Measurements from ENCODE around the gene CDKL5. TPM values are rescaled to one million over a fixed set of nuclear protein-coding genes. Genes with fewer than 3 reads are reported as not detected.

CDKL5 gene
- total and polyA plus RNA-seq, 8 donors: 10.6 to 37.6 (median 12.8) TPM

DNA sequence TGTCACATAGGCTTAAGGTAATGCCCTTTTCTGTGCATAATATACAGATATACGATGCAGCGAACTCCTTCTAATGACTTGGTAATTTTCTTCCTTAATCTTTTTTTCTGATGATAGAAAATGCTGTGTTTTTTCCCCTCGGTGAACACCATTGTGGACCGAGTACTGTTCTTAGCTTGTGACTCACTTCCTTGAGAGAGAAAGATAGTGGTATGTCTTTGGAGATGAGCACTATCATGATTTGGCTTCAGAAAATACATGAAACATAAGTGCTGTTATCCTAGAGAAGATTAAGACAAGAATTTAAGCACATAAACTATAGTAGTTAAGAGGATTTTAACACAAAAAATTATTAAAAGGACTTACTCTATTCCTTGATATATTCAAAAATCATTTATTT lies 182.6 kb downstream of the CDKL5 start:
- Histone ChIP-seq H3K27me3 (no peaks in the 10 kb centered on the region), H3K9me3 (no peaks in the 10 kb centered on the region), H3K4me1 (no peaks in the 10 kb centered on the region), H3K36me3 (peaks cover 0 to 9% of the 10 kb centered on the region in 2 donors), H3K4me3 (no peak overlapping the region), H3K27ac (no peak overlapping the region)
- no peak for ATAC-seq
- no peak for DNase-seq
- TF ChIP-seq, protein P1, sequence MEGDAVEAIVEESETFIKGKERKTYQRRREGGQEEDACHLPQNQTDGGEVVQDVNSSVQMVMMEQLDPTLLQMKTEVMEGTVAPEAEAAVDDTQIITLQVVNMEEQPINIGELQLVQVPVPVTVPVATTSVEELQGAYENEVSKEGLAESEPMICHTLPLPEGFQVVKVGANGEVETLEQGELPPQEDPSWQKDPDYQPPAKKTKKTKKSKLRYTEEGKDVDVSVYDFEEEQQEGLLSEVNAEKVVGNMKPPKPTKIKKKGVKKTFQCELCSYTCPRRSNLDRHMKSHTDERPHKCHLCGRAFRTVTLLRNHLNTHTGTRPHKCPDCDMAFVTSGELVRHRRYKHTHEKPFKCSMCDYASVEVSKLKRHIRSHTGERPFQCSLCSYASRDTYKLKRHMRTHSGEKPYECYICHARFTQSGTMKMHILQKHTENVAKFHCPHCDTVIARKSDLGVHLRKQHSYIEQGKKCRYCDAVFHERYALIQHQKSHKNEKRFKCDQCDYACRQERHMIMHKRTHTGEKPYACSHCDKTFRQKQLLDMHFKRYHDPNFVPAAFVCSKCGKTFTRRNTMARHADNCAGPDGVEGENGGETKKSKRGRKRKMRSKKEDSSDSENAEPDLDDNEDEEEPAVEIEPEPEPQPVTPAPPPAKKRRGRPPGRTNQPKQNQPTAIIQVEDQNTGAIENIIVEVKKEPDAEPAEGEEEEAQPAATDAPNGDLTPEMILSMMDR (IDR thresholded peaks at IDR 0.05): no peak
- intact Hi-C loops (cut with DNase I): no loop called here

GRCh38 chrX:18613930-18614639 lies 188.7 kb downstream of the CDKL5 start:
- intact Hi-C loops (cut with DNase I): no loop called here
- TF ChIP-seq, protein P1 (IDR thresholded peaks at IDR 0.05): no peak
- DNase-seq: no peak
- H3K4me3 ChIP-seq: no peak overlapping the region
- H3K27me3 ChIP-seq: no peaks in the 10 kb centered on the region
- peaks cover 0 to 8% of the 10 kb centered on the region in 2 donors for H3K4me1 ChIP-seq
- H3K27ac ChIP-seq: no peak overlapping the region
- H3K36me3 ChIP-seq: no peaks in the 10 kb centered on the region
- ATAC-seq: no peak
- H3K9me3 ChIP-seq: no peaks in the 10 kb centered on the region

- DNase-seq (no peak), ATAC-seq (no peak)
- no peaks in the 10 kb centered on the region for H3K9me3 ChIP-seq
- no peaks in the 10 kb centered on the region for H3K27me3 ChIP-seq
- H3K4me3 ChIP-seq: no peak overlapping the region
- peaks cover 0 to 8% of the 10 kb centered on the region in 2 donors for H3K4me1 ChIP-seq
- H3K36me3 ChIP-seq: no peaks in the 10 kb centered on the region
- peak overlapping the region in 1 of 2 donors; percentile 57 for H3K27ac ChIP-seq
- TF ChIP-seq, protein P1 (IDR thresholded peaks at IDR 0.05): no peak
- intact Hi-C loops (cut with DNase I): no loop called here
These were observed 191.4 kb downstream of the CDKL5 start for GRCh38 chrX:18616688-18617406.

- DNase-seq: no peak
- TF ChIP-seq, protein P1 (IDR thresholded peaks at IDR 0.05): no peak
- H3K4me1 ChIP-seq: peaks cover 0 to 8% of the 10 kb centered on the region in 2 donors
- no peak overlapping the region for H3K4me3 ChIP-seq
- no peaks in the 10 kb centered on the region for H3K27me3 ChIP-seq
- ATAC-seq: peak; percentile 71
- H3K9me3 ChIP-seq: no peaks in the 10 kb centered on the region
- H3K36me3 ChIP-seq: no peaks in the 10 kb centered on the region
- H3K27ac ChIP-seq: peak overlapping the region in 1 of 2 donors; percentile 57
- intact Hi-C loops (cut with DNase I): no loop called here
These were observed 192.0 kb downstream of the CDKL5 start for GRCh38 chrX:18617407-18617750.

DNA sequence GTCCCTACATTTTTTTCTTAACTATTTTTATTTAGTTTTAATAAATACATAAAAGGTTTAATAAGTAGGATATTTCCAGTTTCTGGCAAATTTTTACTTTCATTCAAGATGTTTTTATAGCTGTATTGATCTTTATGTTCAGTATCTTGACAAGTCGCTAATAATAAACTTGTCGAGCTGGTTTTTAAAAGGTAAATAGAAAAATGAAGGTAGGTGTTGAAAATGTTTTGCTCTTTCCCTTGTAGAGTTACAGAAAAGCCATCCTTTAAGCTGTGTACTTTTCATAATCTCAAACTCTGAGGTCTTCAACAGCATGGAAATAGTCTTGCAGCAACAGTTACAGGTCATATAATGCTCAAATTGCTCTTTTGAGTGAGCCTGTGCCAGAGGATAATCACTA lies 193.9 kb downstream of the CDKL5 start:
- no peak for DNase-seq
- H3K27ac ChIP-seq: no peak overlapping the region
- ATAC-seq: peak; percentile 70
- intact Hi-C loops (cut with DNase I): no loop called here
- no peaks in the 10 kb centered on the region for H3K36me3 ChIP-seq
- TF ChIP-seq, protein P1 (IDR thresholded peaks at IDR 0.05): no peak
- no peak overlapping the region for H3K4me3 ChIP-seq
- H3K27me3 ChIP-seq: no peaks in the 10 kb centered on the region
- peaks cover 0 to 8% of the 10 kb centered on the region in 2 donors for H3K4me1 ChIP-seq
- H3K9me3 ChIP-seq: no peaks in the 10 kb centered on the region

All from left lung (tissue), 10 donors.